Dedifferentiated amniotic fluid mesenchymal stem cell (primary cell): ENCODE measurements around the gene LRRC25.
A peak's percentile ranks its signal among the peaks of the same experiment; 100 is the strongest.
"Not testable (repeated sequence)": the region's sequence is repeated elsewhere in the genome, so short reads cannot be mapped to it uniquely, and the experiment has no call there.

Source experiments
- DNase-seq: peaks from one replicate; pipeline ENCODE4 v3.0.0-alpha.2; 2016; ENCODE audit errors: extremely low spot score

LRRC25 gene

GRCh38 chr19:18405754-18406153 is 8.3 kb upstream of the LRRC25 start:
- not testable (repeated sequence) for DNase-seq

GRCh38 chr19:18402455-18403248 is 5.2 kb upstream of the LRRC25 start:
- DNase-seq, result not testable (repeated sequence)

- no peak for DNase-seq
These were observed 4.2 kb upstream of the LRRC25 start for GRCh38 chr19:18401580-18402112.

GRCh38 chr19:18399008-18399407 is 1.6 kb upstream of the LRRC25 start:
- no peak for DNase-seq

- DNase-seq, result no peak
These were observed 766 bp downstream of the LRRC25 start for GRCh38 chr19:18396471-18397241.

GRCh38 chr19:18393836-18394235 is 3.6 kb downstream of the LRRC25 start:
- no peak for DNase-seq

- DNase-seq, result no peak
These were observed 4.5 kb downstream of the LRRC25 start for GRCh38 chr19:18392926-18393325.

- no peak for DNase-seq
These were observed 5.0 kb downstream of the LRRC25 start for GRCh38 chr19:18392417-18392816.

GRCh38 chr19:18391509-18392075 is 5.8 kb downstream of the LRRC25 start:
- no peak for DNase-seq

GRCh38 chr19:18390065-18390907 is 7.1 kb downstream of the LRRC25 start:
- DNase-seq, result no peak

- DNase-seq, result no peak
These were observed 7.7 kb downstream of the LRRC25 start for GRCh38 chr19:18389726-18390064.

- DNase-seq, result no peak
These were observed 8.3 kb downstream of the LRRC25 start for GRCh38 chr19:18388960-18389725.

- DNase-seq, result no peak
These were observed 9.1 kb downstream of the LRRC25 start for GRCh38 chr19:18388100-18388959.

GRCh38 chr19:18386543-18387271 is 10.7 kb downstream of the LRRC25 start:
- DNase-seq, result peak; percentile 50

- no peak for DNase-seq
These were observed 11.5 kb downstream of the LRRC25 start, which contains the start of gene GDF15 for GRCh38 chr19:18385675-18386542. Gene GDF15 (plus strand): TSS chr19:18386158. CDS start chr19:18386190, 32 bp downstream.

- no peak for DNase-seq
These were observed 12.1 kb downstream of the LRRC25 start for GRCh38 chr19:18385359-18385674.

- DNase-seq, result no peak
These were observed 12.6 kb downstream of the LRRC25 start for GRCh38 chr19:18384775-18385174.

GRCh38 chr19:18383622-18384021 is 13.8 kb downstream of the LRRC25 start:
- not testable (repeated sequence) for DNase-seq
